ENCODE results near the gene SPACDR. TPM values are rescaled to one million over a fixed set of nuclear protein-coding genes. Genes with fewer than 3 reads are reported as not detected.
A peak's percentile ranks its signal among the peaks of the same experiment; 100 is the strongest.

The SPACDR gene
- total and polyA plus RNA-seq, 9 of the 15 experiments (the other 6 are each of a cell fraction or from before 2014, with no cell fraction given) = 0.07 to 0.55 (median 0.14) TPM; not detected in 1

GRCh38 chr7:100483090-100483721 is 19.1 kb upstream of the SPACDR start (continued):
- TF ChIP-seq CBX3 (IDR thresholded peaks at IDR 0.05; ENCODE audit: borderline replicate concordance in 1 of 2, low read length in 2 of 2) (peak in 1 of 2 experiments; percentile 32; a peak in 1 of 3 replicates), HMBOX1 (IDR thresholded peaks at IDR 0.05) (no peak), TAL1 (IDR thresholded peaks at IDR 0.05) (no peak), PRDM10 (IDR thresholded peaks at IDR 0.05; ENCODE audit: partially characterized antibody) (no peak), ZNF449 (CRISPR knock-in tag; IDR thresholded peaks at IDR 0.05) (no peak), MAZ (CRISPR knock-in tag; conservative IDR thresholded peaks at IDR 0.05 in 1 of 2, IDR thresholded peaks at IDR 0.05 in 1 of 2) (peak; percentile 92 to 95), ELK1 (CRISPR knock-in tag; IDR thresholded peaks at IDR 0.05) (no peak), KLF13 (tag; IDR thresholded peaks at IDR 0.05; ENCODE audit: borderline replicate concordance, low read depth) (peak; percentile 98), ZFP91 (CRISPR knock-in tag; IDR thresholded peaks at IDR 0.05) (no peak), ZBED1 (IDR thresholded peaks at IDR 0.05) (no peak), TRIM28 (IDR thresholded peaks at IDR 0.05) (no peak), MAFF (IDR thresholded peaks at IDR 0.05; ENCODE audit: low read length) (no peak), ZBTB11 (CRISPR knock-in tag; IDR thresholded peaks at IDR 0.05) (peak in 1 of 3 experiments; percentile 84; a peak in 2 of 6 replicates), SMAD4 (CRISPR knock-in tag; conservative IDR thresholded peaks at IDR 0.05) (peak; percentile 88)

Data from K562 (cell line).